Cardiac fibroblast (primary cell): ENCODE data around the gene KCNMA1.

ENCODE experiments used
- DNase-seq, 2 donors: peaks; one replicate each; pipeline versions ENCODE4 v3.0.0 to v3.0.0-alpha.2; 2010; ENCODE audit warnings: low read depth in 2 of 2
- H3K4me3 ChIP-seq, 2 donors: replicated peaks in 1 of 2; 1 replicate in 1 of 2; 2 replicates in 1 of 2; pipeline ENCODE4 v1.5.1; 2011; ENCODE audit warnings: low read depth in 2 of 2, low read length in 2 of 2, mild to moderate bottlenecking in 2 of 2, moderate library complexity in 1 of 2
- CTCF ChIP-seq: IDR thresholded peaks from one replicate; pipeline ENCODE4 v1.5.1; 2011; ENCODE audit warnings: low read depth, mild to moderate bottlenecking, low read length, inconsistent platforms

Gene KCNMA1

GRCh38 chr10:77245953-77246352 is 391.7 kb downstream of the KCNMA1 start:
- peak; percentile 60 to 75 for DNase-seq
- no peak overlapping the region for H3K4me3 ChIP-seq
- TF ChIP-seq CTCF = no peak

- H3K4me3 ChIP-seq = no peak overlapping the region
- no peak for DNase-seq
- TF ChIP-seq CTCF = no peak
Measured at GRCh38 chr10:77244746-77245145, 392.9 kb downstream of the KCNMA1 start.

GRCh38 chr10:77244286-77244685 is 393.3 kb downstream of the KCNMA1 start:
- H3K4me3 ChIP-seq = no peak overlapping the region
- TF ChIP-seq CTCF = no peak

GRCh38 chr10:77241350-77241725 is 396.3 kb downstream of the KCNMA1 start:
- DNase-seq = no peak

More at GRCh38 chr10:77244286-77244685, 393.3 kb downstream of the KCNMA1 start:
- no peak for DNase-seq

GRCh38 chr10:77240706-77241349 is 396.8 kb downstream of the KCNMA1 start:
- no peak for TF ChIP-seq CTCF
- no peak for DNase-seq
- H3K4me3 ChIP-seq = no peak overlapping the region

More at GRCh38 chr10:77241350-77241725, 396.3 kb downstream of the KCNMA1 start:
- no peak for TF ChIP-seq CTCF
- no peak overlapping the region for H3K4me3 ChIP-seq

GRCh38 chr10:77240041-77240652 is 397.5 kb downstream of the KCNMA1 start:
- DNase-seq = no peak
- H3K4me3 ChIP-seq = no peak overlapping the region
- TF ChIP-seq CTCF = no peak
